Measurements from ENCODE around the gene PLA2G6.
A peak's percentile ranks its signal among the peaks of the same experiment; 100 is the strongest.
"Not testable (repeated sequence)": the region's sequence is repeated elsewhere in the genome, so short reads cannot be mapped to it uniquely, and the experiment has no call there.

PLA2G6 gene

DNA sequence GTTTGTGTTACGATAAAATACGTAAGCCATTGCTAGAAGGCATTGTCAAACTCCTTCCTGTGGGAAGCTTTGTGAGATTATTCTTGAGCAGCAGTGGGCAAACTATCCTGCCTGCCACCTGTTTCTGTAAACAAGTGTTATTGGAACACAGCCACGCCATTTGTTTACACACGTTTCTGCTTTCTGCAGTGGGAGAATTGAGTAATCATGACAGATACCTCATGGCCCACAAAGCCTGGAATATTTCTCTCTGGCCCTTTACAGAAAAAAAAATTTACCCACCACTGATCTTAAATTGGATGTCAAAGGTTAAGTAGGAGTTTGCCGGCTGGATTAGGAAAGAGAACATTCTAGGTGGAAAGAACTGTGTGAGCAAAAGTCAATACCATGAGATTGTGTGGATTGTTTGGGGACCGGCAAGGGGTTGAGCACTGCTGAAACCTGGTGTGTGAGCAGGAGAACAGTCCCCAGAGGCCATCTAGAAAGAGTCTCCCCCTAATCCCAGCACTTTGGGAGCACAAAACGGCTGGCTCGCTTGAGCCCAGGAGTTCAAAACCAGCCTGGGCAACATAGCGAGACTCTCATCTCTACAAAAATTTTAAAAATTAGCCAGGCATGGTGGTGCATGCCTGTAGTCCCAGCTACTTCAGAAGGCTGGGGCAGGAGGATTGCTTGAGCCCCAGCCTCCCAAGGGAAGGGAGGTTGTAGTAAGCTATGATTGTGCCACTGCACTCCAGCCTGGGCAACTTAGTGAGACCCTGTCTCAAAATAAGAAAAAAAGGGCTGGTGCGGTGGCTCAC, 6.0 kb upstream of the PLA2G6 start:
- DNase-seq, result no peak

DNA sequence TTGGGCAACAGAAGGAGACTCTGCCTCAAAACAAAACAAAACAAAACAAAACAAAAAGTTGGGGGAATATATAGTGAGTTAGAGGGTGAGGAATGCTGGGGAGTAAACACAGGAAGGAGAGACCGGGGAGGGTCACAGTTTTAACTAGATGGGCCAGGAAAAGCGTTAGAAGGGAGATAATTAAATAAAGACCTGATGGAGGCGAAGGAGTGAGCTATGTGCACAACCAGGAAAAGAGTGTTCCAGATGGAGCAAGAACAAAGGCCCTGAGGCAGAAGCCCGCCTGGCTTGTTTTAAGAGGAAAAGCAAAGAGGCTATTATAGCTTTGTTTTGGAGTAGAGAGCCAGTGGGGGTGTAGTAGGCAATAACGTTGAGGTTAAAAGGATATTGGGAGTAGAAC, 4.8 kb upstream of the PLA2G6 start:
- no peak for DNase-seq

- no peak for DNase-seq
Measured at GRCh38 chr22:38184788-38185187, 3.2 kb upstream of the PLA2G6 start.

- DNase-seq, result peak; percentile 73
Measured at GRCh38 chr22:38180841-38181452, 683 bp downstream of the PLA2G6 start.

DNA sequence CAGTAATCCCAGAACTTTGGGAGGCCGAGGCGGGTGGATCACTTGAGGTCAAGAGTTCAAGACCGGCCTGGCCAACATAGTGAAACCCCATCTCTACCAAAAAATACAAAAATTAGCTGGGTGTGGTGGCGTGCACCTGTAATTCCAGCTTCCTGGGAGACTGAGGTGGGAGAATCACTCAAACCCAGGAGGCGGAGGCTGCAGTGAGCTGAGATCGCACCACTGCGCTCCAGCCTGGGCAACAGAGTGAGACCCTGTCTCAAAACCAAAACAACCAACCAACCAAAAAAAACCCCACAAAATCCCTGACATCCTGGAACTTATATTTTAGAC, 3.1 kb downstream of the PLA2G6 start:
- DNase-seq, result not testable (repeated sequence)

DNA sequence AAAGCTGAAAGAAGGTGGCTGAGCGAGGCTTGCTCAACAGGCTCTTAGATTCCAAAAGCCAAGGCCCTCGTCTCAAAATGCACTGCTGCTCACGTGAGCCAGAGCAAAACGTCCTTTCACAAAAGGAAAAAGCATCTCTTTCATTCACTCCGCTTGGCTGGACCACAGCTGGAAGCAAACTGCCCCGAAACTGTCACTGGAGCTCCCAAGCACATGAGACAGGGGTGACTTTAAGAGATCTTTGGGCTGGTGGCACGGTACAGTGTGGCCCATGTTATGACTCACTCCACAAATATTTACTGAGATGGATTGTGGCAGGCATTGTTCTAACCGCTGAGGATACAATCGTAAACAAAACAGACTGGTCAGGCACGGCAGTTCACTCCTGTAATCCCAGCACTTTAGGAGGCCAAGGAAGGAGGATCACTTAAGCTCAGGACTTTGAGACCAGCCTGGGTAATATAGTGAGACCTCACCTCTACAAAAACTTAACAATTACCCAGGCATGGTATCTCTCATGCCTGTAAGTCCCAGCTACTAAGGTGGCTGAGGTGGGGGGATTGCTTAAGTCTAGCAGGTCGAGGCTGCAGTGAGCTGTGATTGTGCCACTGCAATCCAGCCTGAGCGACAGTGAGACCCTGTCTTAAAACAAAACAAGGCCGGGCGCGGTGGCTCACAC, 3.6 kb downstream of the PLA2G6 start:
- DNase-seq, result no peak

GRCh38 chr22:38177571-38177925, 4.1 kb downstream of the PLA2G6 start:
- DNase-seq, result not testable (repeated sequence)

- peak; percentile 26 for DNase-seq
Measured at GRCh38 chr22:38177044-38177443, 4.6 kb downstream of the PLA2G6 start.

GRCh38 chr22:38176170-38176741, 5.4 kb downstream of the PLA2G6 start:
- peak; percentile 63 for DNase-seq

- DNase-seq, result no peak
Measured at GRCh38 chr22:38175206-38176118, 6.2 kb downstream of the PLA2G6 start.

GRCh38 chr22:38174626-38175025, 7.0 kb downstream of the PLA2G6 start:
- DNase-seq, result no peak

DNA sequence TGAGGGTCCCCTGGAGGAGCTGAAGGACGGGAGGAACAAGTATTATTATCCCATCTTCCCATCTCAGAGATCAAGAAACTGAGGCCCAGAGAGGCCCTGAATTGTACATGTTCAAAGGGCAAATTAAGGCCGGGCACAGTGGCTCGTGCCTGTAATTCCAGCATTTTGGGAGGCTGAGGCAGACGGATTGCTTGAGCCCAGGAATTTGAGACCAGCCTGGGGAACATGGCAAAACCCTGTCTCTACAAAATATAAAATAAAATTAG, 8.1 kb downstream of the PLA2G6 start:
- no peak for DNase-seq

DNA sequence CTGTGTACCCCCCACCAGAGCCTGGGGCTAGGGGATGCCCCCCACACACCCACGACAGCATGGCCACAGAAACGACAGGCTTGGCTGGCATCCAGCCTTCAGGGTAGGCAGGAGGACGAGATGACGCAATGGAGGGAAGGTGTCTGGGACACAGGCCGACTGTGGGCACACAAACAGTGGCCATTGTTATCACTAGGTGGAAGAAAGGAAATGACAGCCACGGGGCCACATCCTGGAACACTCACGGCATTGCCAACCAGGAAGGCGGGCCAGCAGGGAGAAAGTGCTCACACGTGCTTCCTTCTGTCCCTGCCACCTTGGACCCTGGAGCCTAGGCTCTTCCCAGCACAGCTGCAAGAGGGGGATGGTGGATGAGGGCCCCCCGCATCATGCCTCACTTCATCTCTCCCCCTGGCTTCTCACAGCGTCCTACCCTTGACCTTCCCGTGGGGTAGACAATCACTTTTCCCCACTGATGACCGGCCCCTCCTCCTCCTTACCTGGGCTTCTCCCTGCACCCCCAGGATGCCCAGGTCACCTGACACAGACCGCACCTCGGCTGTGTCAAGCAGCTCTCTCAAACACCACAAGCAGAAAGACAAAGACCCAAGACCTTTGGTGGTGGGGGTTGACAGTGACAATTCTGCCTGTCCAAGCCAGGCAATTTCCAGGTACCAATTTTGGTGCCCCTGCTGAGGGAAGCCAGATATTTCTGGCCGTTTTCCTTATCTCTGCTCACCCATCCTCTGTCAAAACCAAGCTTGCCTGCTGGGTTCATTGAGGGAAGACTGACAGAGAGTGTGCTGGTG, 8.6 kb downstream of the PLA2G6 start:
- DNase-seq, result peak; percentile 63

DNA sequence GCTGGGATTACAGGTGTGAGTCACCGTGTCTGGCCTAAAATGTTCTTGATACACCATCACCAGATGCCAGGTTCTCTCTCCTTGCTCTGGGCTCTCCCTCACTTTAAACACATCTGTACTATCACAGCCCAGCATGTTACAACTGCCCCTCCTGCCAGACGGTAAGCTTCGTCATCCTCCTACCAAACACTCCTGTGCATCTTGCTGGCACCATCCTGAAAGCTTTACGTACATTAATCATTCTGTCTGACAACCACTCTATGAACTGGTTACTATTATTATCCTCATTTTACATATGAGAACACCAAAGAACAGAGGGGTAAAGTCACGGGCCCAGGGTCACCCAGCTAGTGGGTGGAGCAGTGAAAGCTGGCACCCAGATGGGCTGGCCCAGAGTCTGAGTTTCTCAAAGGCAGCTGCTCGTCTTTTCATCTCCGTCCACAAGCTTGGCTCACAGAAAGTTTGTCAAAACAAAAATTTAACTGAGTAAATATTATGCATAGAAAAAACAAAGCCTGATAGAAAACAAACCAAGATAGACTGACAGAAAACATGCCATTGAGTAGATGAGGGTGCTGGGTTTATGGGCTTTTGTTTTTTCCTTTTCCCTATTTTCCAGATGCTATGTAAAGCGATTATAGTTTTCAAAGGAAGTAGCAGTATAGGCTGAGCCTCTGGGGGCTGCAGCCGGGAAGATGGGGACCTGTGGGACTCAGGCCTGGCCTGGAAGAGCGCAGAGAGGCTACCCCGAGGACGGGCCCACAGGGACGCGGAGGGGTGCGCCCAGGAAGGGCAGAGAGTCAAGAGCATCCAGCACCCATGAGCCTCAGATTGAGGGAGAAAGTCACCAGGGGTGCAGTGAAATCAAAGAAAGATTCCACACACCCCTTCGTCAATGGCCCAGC, 9.5 kb downstream of the PLA2G6 start:
- no peak for DNase-seq

GRCh38 chr22:38170469-38170868, 11.2 kb downstream of the PLA2G6 start:
- DNase-seq, result no peak

DNA sequence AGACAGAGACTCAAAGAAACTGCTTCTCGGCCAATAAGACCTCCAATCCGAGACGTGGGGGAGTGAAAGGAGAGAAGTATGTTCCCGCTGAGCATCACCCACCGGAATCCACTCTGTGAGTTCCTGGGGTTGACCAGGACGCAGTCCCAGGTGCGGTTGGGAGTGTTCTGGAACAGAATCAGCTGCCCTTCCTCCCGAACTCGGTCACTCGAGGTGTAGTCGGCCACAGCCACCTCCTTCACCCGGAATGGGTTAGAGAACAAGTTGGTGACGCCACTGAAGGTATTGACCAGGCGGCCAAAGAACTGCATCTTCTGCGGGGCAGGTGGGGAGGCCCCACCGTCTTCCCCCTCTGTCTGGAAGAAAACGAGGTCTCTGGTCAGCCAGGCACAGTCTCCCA, 12.5 kb downstream of the PLA2G6 start:
- DNase-seq, result no peak

DNA sequence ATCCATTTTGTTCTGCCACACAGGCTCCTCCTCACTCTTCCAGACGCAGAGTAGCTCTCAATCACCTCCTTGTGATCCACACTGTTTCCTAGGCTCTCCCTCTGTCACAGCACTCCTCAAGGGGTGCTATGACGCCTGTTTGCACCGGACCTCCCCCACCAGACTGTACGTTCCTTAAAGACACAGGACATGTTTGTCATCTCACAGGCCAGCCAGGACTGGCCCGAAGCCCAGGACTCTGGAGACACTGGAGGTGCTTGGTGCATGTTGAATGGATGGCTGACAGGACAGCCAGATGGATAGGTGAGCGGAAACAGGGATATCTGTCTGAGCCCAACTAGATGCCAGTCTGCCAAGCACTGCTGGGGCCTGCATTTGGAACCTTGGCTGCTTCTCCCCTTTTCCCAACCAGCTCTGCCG, 13.6 kb downstream of the PLA2G6 start:
- no peak for DNase-seq

- DNase-seq, result no peak
Measured at GRCh38 chr22:38165922-38166593, 15.6 kb downstream of the PLA2G6 start.

GRCh38 chr22:38164551-38164918, 17.1 kb downstream of the PLA2G6 start:
- DNase-seq, result no peak

DNA sequence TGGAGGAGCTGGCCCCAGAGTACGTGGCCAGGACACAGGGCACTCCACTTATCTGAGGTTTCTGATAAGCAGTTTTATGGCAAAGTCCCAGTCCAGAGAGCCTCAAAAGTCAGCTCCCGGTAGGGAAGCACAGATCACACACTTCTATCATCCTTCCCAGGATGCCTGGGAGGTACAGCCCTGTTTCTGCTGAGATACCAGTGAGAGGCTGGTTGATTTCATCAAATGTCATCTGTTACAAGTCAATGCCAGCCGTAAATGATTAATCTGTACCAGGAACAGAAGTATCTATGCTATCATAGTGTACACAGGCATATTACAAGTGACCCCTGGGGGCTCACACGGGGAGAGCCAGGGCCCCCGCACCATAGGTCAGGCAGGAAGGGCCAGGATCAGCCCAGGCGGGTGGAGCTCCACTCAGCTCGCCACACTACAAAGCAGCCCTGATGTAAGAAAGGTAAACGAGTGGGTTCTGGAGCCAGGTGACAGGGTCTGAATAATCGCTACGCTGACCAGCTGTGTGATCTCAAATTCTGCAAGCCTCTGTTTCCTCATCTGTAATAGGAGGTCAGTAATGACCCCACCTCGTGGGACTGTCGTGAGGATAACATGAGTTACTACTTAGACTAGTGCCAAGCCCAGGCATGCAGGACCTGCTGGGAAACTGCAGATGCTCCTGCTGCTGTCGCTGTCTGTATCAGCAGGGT, 17.6 kb downstream of the PLA2G6 start:
- no peak for DNase-seq
